ENCODE results near the gene GRM8. TPM values are rescaled to one million over a fixed set of nuclear protein-coding genes. Genes with fewer than 3 reads are reported as not detected.

The GRM8 gene
- total and polyA plus RNA-seq, 8 donors: 0.11 to 1.2 (median 0.89) TPM

DNA sequence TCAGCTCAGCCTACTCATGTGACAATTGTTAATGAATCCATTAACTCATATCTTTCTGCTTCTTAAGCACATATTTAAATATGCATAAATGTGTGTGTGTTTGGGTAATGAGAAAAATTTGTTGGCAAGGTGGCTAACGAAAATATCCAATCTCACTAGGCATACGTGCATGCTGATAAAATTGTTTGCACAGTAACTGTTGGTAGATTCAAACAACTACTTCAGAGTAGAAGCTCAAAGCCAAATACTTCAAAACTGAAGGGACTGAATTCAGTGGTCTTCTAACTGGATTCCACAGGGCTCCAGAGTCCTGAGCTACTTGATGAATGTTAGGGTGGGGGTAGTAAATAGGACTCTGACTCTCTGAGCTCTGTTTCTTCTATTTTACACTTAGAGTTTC is 757.0 kb downstream of the GRM8 start:
- intact Hi-C loops (cut with DNase I): no loop called here
- 4 to 5% methylated on average over 2 of the region's 2 CpGs for WGBS, 2 donors
- Histone ChIP-seq H3K27me3 (no peaks in the 10 kb centered on the region), H3K4me1 (peaks cover 4 to 20% (median 8%) of the 10 kb centered on the region in 3 donors), H3K4me3 (no peak overlapping the region), H3K36me3 (no peaks in the 10 kb centered on the region), H3K9me3 (no peaks in the 10 kb centered on the region), H3K27ac (no peak overlapping the region)
- TF ChIP-seq, protein P1, sequence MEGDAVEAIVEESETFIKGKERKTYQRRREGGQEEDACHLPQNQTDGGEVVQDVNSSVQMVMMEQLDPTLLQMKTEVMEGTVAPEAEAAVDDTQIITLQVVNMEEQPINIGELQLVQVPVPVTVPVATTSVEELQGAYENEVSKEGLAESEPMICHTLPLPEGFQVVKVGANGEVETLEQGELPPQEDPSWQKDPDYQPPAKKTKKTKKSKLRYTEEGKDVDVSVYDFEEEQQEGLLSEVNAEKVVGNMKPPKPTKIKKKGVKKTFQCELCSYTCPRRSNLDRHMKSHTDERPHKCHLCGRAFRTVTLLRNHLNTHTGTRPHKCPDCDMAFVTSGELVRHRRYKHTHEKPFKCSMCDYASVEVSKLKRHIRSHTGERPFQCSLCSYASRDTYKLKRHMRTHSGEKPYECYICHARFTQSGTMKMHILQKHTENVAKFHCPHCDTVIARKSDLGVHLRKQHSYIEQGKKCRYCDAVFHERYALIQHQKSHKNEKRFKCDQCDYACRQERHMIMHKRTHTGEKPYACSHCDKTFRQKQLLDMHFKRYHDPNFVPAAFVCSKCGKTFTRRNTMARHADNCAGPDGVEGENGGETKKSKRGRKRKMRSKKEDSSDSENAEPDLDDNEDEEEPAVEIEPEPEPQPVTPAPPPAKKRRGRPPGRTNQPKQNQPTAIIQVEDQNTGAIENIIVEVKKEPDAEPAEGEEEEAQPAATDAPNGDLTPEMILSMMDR (IDR thresholded peaks at IDR 0.05): no peak
- DNase-seq (no peak), FAIRE-seq (no peak), ATAC-seq (peak; percentile 43 to 75 (median 70))

GRCh38 chr7:126495001-126495400 is 757.7 kb downstream of the GRM8 start:
- no peaks in the 10 kb centered on the region for H3K36me3 ChIP-seq
- ATAC-seq (peak; percentile 55 to 79 (median 76)), FAIRE-seq (no peak), DNase-seq (peak in 1 of 6 donors; percentile 8)
- TF ChIP-seq, protein P1 (IDR thresholded peaks at IDR 0.05): no peak
- H3K4me1 ChIP-seq: peaks cover 4 to 20% (median 8%) of the 10 kb centered on the region in 3 donors
- H3K4me3 ChIP-seq: no peak overlapping the region
- 1 to 3% methylated on average over 1 of the region's 1 CpG for WGBS, 2 donors
- H3K9me3 ChIP-seq: no peaks in the 10 kb centered on the region
- H3K27ac ChIP-seq: no peak overlapping the region
- intact Hi-C loops (cut with DNase I): no loop called here
- no peaks in the 10 kb centered on the region for H3K27me3 ChIP-seq

DNA sequence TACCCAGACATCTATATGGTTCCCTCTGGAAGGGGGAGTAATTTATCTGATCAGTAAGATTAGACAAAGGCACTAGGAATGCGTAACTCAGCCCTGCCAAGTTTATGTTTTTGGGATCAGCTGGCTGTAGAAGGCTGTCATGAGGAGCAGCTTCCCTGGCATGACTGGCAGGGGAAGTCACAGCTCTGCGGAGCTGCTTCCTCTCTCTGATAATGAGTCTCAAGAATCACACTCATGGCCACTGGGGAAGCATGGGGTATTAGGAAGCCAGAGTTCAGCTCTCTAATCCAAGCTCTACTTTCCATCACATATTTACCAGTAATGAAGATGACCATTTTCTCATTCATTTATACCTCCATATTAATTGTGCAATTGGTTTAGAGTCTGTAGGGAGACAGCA is 758.9 kb downstream of the GRM8 start:
- Histone ChIP-seq H3K27ac (no peak overlapping the region), H3K9me3 (no peaks in the 10 kb centered on the region), H3K27me3 (no peaks in the 10 kb centered on the region), H3K4me3 (no peak overlapping the region), H3K36me3 (no peaks in the 10 kb centered on the region), H3K4me1 (peaks cover 4 to 20% (median 8%) of the 10 kb centered on the region in 3 donors)
- ATAC-seq (no peak), FAIRE-seq (no peak), DNase-seq (no peak)
- intact Hi-C loops (cut with DNase I): no loop called here
- TF ChIP-seq, protein P1 (IDR thresholded peaks at IDR 0.05): no peak
- 75 to 88% methylated on average over 2 of the region's 2 CpGs for WGBS, 2 donors

- no peak for DNase-seq
- H3K4me3 ChIP-seq: no peak overlapping the region
- TF ChIP-seq, protein P1 (IDR thresholded peaks at IDR 0.05): no peak
- intact Hi-C loops (cut with DNase I): no loop called here
- ATAC-seq: no peak
- FAIRE-seq: no peak
- no peaks in the 10 kb centered on the region for H3K36me3 ChIP-seq
- no peaks in the 10 kb centered on the region for H3K27me3 ChIP-seq
- no peaks in the 10 kb centered on the region for H3K9me3 ChIP-seq
- no peak overlapping the region for H3K27ac ChIP-seq
- 89 to 97% methylated on average over 2 of the region's 2 CpGs for WGBS, 2 donors
- H3K4me1 ChIP-seq: peaks cover 0 to 3% (median 0%) of the 10 kb centered on the region in 3 donors
Observed at GRCh38 chr7:126489874-126490273, 762.9 kb downstream of the GRM8 start.

DNA sequence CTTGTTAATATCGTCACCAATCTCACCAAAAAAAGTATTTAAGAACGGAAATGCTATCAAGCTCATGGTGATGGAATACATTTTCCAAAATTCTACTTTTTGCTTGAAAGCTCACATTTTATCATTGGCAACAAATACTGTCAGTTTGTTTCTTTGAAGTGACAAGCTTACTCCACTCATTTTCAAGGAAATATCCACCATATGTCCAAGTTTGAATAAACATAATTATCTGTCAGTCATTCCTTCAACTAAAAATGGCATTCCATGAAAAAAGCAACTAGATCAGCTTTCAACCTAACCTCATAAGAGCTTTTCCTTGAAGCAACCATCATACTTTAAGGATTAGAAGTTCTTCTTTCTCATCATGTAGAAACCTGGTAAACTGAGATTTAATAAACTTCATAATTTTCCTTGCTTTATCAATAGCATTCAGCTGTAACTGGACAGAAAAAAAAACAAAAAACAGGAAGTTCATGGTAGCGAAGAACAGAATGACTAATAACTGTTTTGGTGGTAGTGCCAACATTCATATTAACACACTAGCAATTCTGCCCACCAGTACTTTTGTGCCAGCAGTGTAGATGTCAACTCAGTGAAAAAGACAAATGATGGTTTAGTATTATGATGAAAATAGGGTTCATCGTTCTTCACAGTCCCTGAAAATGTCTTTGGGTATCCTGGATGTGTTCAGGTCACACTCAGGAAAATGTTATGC is 764.9 kb downstream of the GRM8 start:
- H3K27me3 ChIP-seq: no peaks in the 10 kb centered on the region
- FAIRE-seq (no peak), DNase-seq (no peak), ATAC-seq (no peak)
- 71 to 87% methylated on average over 4 of the region's 4 CpGs for WGBS, 2 donors
- no peak overlapping the region for H3K4me3 ChIP-seq
- no peak overlapping the region for H3K27ac ChIP-seq
- TF ChIP-seq, protein P1 (IDR thresholded peaks at IDR 0.05): no peak
- intact Hi-C loops (cut with DNase I): no loop called here
- no peaks in the 10 kb centered on the region for H3K9me3 ChIP-seq
- H3K4me1 ChIP-seq: no peaks in the 10 kb centered on the region
- H3K36me3 ChIP-seq: no peaks in the 10 kb centered on the region
